AG09319 (cell line): ENCODE results near the gene HOMER2.

Source experiments
- DNase-seq: peaks from one replicate; pipeline ENCODE4 v3.0.0-alpha.2; 2010; ENCODE audit warnings: low read depth; ENCODE audit errors: extremely low read depth
- TF ChIP-seq, protein P1 (sequence below): IDR thresholded peaks from 2 replicates; pipeline ENCODE4 v1.5.1; 2011; ENCODE audit warnings: low read depth, mild to moderate bottlenecking, inconsistent platforms, low read length, moderate library complexity

HOMER2 gene

DNA sequence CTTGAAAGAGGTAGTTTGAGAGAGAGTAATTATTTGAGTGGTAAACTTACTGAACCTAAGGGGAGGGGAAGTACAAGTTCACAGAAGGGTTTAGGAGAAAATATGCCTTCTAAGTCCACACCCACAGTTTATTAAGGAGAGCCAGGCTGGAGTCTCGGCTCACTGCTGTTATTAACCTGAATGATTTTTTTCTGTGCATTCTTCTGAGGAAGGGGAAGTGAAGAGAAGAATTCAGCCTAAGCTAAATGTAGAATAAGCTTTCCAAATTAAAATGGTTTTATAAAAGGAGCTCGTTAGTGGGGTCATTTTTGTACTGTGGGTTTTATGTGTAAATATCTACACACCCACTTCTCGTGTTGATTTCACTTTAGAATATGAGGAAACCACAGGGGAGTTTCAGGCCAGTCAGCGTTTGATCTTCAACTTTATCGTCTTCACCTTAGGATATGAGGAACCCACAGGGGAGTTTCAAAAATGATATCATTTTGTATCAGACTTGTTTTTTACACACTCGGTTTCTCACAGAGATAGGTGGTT lies 141.6 kb downstream of the HOMER2 start:
- no peak for DNase-seq
- TF ChIP-seq, protein P1, sequence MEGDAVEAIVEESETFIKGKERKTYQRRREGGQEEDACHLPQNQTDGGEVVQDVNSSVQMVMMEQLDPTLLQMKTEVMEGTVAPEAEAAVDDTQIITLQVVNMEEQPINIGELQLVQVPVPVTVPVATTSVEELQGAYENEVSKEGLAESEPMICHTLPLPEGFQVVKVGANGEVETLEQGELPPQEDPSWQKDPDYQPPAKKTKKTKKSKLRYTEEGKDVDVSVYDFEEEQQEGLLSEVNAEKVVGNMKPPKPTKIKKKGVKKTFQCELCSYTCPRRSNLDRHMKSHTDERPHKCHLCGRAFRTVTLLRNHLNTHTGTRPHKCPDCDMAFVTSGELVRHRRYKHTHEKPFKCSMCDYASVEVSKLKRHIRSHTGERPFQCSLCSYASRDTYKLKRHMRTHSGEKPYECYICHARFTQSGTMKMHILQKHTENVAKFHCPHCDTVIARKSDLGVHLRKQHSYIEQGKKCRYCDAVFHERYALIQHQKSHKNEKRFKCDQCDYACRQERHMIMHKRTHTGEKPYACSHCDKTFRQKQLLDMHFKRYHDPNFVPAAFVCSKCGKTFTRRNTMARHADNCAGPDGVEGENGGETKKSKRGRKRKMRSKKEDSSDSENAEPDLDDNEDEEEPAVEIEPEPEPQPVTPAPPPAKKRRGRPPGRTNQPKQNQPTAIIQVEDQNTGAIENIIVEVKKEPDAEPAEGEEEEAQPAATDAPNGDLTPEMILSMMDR, result no peak

DNA sequence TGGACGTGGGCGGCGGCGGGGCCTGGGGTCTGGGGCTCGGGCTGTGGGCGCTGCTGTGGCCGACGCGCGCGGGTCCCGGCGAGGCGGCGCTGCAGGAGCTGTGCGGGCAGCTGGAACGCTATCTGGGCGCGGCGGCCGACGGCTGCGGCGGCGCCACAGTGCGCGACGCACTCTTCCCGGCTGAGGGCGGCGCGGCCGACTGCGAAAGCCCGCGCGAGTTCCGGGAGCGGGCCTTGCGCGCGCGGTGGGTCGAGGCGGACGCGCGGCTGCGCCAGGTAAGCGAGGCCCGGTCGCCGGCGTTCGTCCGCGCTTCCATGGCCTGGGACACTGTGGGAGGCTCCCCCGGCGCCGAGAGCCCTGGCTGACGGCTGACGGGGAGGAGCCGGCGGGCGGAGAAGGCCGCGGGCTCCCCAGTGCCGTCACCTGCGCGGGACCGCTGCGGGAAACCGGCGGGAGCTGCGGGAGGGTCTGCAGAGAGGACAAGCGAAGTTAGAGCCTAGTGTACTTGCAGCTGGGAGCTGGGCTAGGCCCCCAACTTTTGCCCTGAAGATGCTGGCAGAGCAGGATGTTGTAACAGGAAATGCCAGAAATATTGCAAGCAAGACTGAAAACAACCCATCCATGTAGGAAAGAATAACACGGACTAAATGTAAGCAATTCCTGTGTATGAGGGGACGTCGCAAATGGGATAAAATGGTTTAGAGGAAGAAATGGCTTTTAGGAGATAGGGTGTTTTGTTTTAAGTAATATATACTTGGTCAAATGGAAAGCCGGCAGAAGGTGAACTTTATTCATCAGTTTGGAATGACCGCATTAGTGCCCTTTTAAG lies 142.2 kb downstream of the HOMER2 start:
- TF ChIP-seq, protein P1, result no peak
- DNase-seq, result peak; percentile 51

DNA sequence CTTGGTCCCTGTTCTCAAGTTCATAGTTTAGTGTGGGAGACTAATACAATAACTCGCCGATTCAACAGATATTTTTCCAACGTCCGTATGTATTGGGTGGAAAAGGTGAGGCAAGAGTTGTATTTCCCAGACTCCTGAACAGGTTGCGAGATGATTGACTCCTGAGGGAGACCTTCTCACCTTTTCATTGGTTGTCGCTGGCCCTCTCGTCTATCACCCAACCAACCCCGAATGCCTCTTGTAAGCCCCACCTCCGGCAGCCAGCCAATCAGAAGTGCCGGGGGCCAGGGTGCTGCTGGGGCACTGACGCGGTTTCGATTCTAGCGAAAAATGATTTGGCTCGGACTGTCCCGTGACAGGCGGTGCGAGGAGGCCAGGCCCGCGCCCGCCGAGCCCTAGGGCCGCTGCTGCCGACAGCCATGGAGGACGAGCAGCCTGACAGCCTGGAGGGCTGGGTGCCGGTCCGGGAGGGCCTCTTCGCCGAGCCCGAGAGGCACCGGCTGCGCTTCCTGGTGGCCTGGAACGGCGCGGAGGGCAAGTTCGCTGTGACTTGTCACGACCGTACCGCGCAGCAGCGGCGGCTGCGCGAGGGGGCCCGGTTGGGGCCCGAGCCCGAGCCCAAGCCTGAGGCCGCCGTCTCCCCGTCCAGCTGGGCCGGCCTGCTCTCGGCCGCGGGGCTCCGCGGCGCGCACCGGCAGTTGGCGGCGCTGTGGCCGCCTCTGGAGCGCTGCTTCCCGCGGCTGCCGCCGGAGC lies 143.0 kb downstream of the HOMER2 start, which contains the start of gene WHAMM:
Gene WHAMM (plus strand): TSS at position 321 of the 753 bp plus-strand sequence. CDS start 99 bp downstream, at position 420.
- TF ChIP-seq, protein P1, result no peak

GRCh38 chr15:82808634-82809041 lies 143.9 kb downstream of the HOMER2 start:
- TF ChIP-seq, protein P1, result no peak
- no peak for DNase-seq

More for the DNA sequence above, 143.0 kb downstream of the HOMER2 start, which contains the start of gene WHAMM:
- peak; percentile 97 for DNase-seq

- DNase-seq, result no peak
- TF ChIP-seq, protein P1, result no peak
Observed at GRCh38 chr15:82807920-82808633, 144.4 kb downstream of the HOMER2 start.

GRCh38 chr15:82805994-82806406 lies 146.5 kb downstream of the HOMER2 start, which contains the start of gene FSD2:
TSS of gene FSD2 (minus strand) at chr15:82806069. CDS start at chr15:82787390, 18,679 bp downstream.
- TF ChIP-seq, protein P1, result no peak
- no peak for DNase-seq
